Spleen (tissue), 7 donors: Measurements from ENCODE around the gene TRIM40.

Experiments
- POLR2A ChIP-seq, 3 donors: fragments of 450-650 bp; IDR thresholded peaks; one replicate each; pipeline ENCODE4 v1.5.1; 2017; ENCODE audit warnings: antibody characterized with exemption in 3 of 3, mild to moderate bottlenecking in 1 of 3
- POLR2AphosphoS5 ChIP-seq, 3 donors: sonication (generic); formaldehyde crosslinking; IDR thresholded peaks; one replicate each; pipeline ENCODE4 v1.5.1; 2017; ENCODE audit warnings: antibody characterized with exemption in 3 of 3
- TF ChIP-seq, protein P1 (sequence below), 11 experiments: fragments of 200-600 bp in 7 of 11; fragments of 450-650 bp in 4 of 11; sonication (generic) in 4 of 11; IDR thresholded peaks in 8 of 11; conservative IDR thresholded peaks in 3 of 11; 1 replicate in 7 of 11; 2 replicates in 4 of 11; pipeline versions ENCODE4 v1.4.0 to v1.8.0; 2016 to 2021; ENCODE audit warnings: antibody characterized with exemption in 11 of 11, inconsistent platforms in 4 of 11, mild to moderate bottlenecking in 1 of 11
- donor health status: DM: no; HTN: no; CAD: no; lungs with moderate emphysema.
- donor health status: DM: no; HTN: no; CAD: no.
- donor health status: DM: no; HTN: no; CAD: no.

DNA sequence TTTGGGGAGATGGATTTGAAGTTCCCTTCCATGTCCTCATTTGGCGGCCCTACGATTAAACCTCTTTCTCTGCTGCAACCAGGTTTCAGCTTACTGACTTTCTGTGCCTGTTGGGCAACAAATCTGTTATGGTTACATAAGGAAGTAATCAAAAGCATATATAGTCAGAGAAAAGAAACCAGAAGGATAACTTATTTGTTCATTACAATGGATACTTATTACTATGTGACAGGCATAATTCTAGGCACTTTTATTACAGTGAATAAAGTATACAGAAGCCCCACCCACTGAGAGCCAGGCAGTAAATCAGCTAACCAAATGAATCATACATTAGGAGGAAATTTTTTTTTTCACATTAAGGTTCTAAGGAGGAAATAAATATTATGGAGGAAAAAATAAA is 13.4 kb upstream of the TRIM40 start:
- TF ChIP-seq, protein P1, sequence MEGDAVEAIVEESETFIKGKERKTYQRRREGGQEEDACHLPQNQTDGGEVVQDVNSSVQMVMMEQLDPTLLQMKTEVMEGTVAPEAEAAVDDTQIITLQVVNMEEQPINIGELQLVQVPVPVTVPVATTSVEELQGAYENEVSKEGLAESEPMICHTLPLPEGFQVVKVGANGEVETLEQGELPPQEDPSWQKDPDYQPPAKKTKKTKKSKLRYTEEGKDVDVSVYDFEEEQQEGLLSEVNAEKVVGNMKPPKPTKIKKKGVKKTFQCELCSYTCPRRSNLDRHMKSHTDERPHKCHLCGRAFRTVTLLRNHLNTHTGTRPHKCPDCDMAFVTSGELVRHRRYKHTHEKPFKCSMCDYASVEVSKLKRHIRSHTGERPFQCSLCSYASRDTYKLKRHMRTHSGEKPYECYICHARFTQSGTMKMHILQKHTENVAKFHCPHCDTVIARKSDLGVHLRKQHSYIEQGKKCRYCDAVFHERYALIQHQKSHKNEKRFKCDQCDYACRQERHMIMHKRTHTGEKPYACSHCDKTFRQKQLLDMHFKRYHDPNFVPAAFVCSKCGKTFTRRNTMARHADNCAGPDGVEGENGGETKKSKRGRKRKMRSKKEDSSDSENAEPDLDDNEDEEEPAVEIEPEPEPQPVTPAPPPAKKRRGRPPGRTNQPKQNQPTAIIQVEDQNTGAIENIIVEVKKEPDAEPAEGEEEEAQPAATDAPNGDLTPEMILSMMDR (IDR thresholded peaks at IDR 0.05 in 8 of 11, conservative IDR thresholded peaks at IDR 0.05 in 3 of 11), result no peak
- TF ChIP-seq POLR2A (IDR thresholded peaks at IDR 0.05), result no peak
- no peak for TF ChIP-seq POLR2AphosphoS5 (IDR thresholded peaks at IDR 0.05)
